IMR-90 (cell line): Measurements from ENCODE around the gene SERPINA1. TPM values are rescaled to one million over a fixed set of nuclear protein-coding genes. Genes with fewer than 3 reads are reported as not detected.

Source experiments
- ATAC-seq: fragments of 200-7000 bp; cut with Tn5 transposase; 2 replicates; pipeline ENCODE4 v1.9.1; 2020; ENCODE audit warnings: low read depth, mild to moderate bottlenecking, moderate library complexity
- BruUV-seq: library from RNA; stranded (reverse); fragments of 400-500 nt; replicated peaks from 2 replicates; lab custom pipeline; 2021; lab: Mats Ljungman, UMichigan
- CTCF ChIA-PET: fragments of 300-600 bp; formaldehyde crosslinking; extraction: SDS; loops from one replicate; lab custom pipeline; 2021; ENCODE audit warnings: antibody characterized with exemption; lab: Yijun Ruan, JAX
- POLR2A ChIA-PET: fragments of 300-600 bp; sonication (Branson Sonifier 250); formaldehyde crosslinking; loops from one replicate; lab custom pipeline; 2022; ENCODE audit warnings: antibody characterized with exemption; ENCODE audit not compliant: unreplicated experiment; lab: Charles Lee
- DNase-seq: peaks from one replicate; pipeline ENCODE4 v3.0.0; 2013
- H2AFZ ChIP-seq: replicated peaks from 2 replicates; pipeline ENCODE3; 2013; ENCODE audit warnings: low read length, mild to moderate bottlenecking; ENCODE audit not compliant: poor library complexity
- H2AK5ac ChIP-seq: 2 replicates; pipeline ENCODE4 v1.6.1; 2013; ENCODE audit warnings: low read depth, low read length, inconsistent platforms
- H2AK9ac ChIP-seq: replicated peaks from 2 replicates; pipeline ENCODE3; 2013; ENCODE audit warnings: mild to moderate bottlenecking, low read depth, low read length, moderate library complexity; ENCODE audit not compliant: poor library complexity
- H2BK120ac ChIP-seq: 2 replicates; pipeline ENCODE4 v1.6.1; 2013; ENCODE audit warnings: low read depth, low read length, inconsistent platforms
- H2BK15ac ChIP-seq: 3 replicates; pipeline ENCODE4 v1.6.1; 2013; ENCODE audit warnings: low read depth, low read length, inconsistent platforms
- H2BK20ac ChIP-seq: 2 replicates; pipeline ENCODE4 v1.6.1; 2013; ENCODE audit warnings: low read depth, mild to moderate bottlenecking, inconsistent platforms, low read length, moderate library complexity
- H2BK5ac ChIP-seq: 2 replicates; pipeline ENCODE4 v1.6.1; 2013; ENCODE audit warnings: mild to moderate bottlenecking, low read depth, low read length, inconsistent platforms; ENCODE audit not compliant: poor library complexity, severe bottlenecking
- H3K14ac ChIP-seq: replicated peaks from 2 replicates; pipeline ENCODE4 v1.6.1; 2013; ENCODE audit warnings: low read depth, low read length, inconsistent platforms
- H3K18ac ChIP-seq: 2 replicates; pipeline ENCODE4 v1.6.1; 2013; ENCODE audit warnings: low read depth, low read length, control low read depth
- H3K23ac ChIP-seq: 2 replicates; pipeline ENCODE4 v1.6.1; 2013; ENCODE audit warnings: low read depth, low read length, inconsistent platforms
- H3K27ac ChIP-seq: 2 replicates; pipeline ENCODE4 v1.5.1; 2013; ENCODE audit warnings: mild to moderate bottlenecking, control low read depth, low read length; ENCODE audit not compliant: insufficient read depth
- H3K27me3 ChIP-seq: 2 replicates; pipeline ENCODE4 v1.6.1; 2013; ENCODE audit warnings: low read length; ENCODE audit not compliant: control insufficient read depth, insufficient read depth
- H3K36me3 ChIP-seq: 2 replicates; pipeline ENCODE4 v1.6.1; 2013; ENCODE audit warnings: low read length, mixed read lengths; ENCODE audit not compliant: control insufficient read depth, insufficient read depth
- H3K4ac ChIP-seq: 2 replicates; pipeline ENCODE4 v1.6.1; 2013; ENCODE audit warnings: low read depth, low read length, inconsistent platforms
- H3K4me1 ChIP-seq: 2 replicates; pipeline ENCODE4 v1.6.1; 2013; ENCODE audit warnings: low read length, mixed read lengths; ENCODE audit not compliant: control insufficient read depth, insufficient read depth
- H3K4me2 ChIP-seq: 2 replicates; pipeline ENCODE4 v1.6.1; 2013; ENCODE audit warnings: low read depth, mild to moderate bottlenecking, control low read depth, low read length, moderate library complexity
- H3K4me3 ChIP-seq: 2 replicates; pipeline ENCODE4 v1.5.1; 2013; ENCODE audit warnings: low read depth, mild to moderate bottlenecking, control low read depth, low read length, moderate library complexity; ENCODE audit not compliant: insufficient read depth
- H3K56ac ChIP-seq: 2 replicates; pipeline ENCODE4 v1.6.1; 2013; ENCODE audit warnings: low read length, inconsistent platforms; ENCODE audit not compliant: insufficient read depth; ENCODE audit errors: extremely low read depth
- H3K79me1 ChIP-seq, 2 experiments: 2 replicates each; pipeline ENCODE4 v1.6.1; 2013; ENCODE audit warnings: low read length in 2 of 2, inconsistent platforms in 1 of 2, low read depth in 1 of 2
- H3K9ac ChIP-seq: 2 replicates; pipeline ENCODE4 v1.6.1; 2013; ENCODE audit warnings: low read depth, low read length, control low read depth
- H3K9me1 ChIP-seq: 2 replicates; pipeline ENCODE4 v1.6.1; 2013; ENCODE audit warnings: low read length, inconsistent platforms; ENCODE audit not compliant: insufficient read depth
- H3K9me3 ChIP-seq: 2 replicates; pipeline ENCODE4 v1.6.1; 2013; ENCODE audit warnings: low read length; ENCODE audit not compliant: control insufficient read depth, insufficient read depth
- H4K20me1 ChIP-seq: 2 replicates; pipeline ENCODE4 v1.6.1; 2013; ENCODE audit warnings: low read length, inconsistent platforms; ENCODE audit not compliant: insufficient read depth
- H4K5ac ChIP-seq: 2 replicates; pipeline ENCODE4 v1.6.1; 2013; ENCODE audit warnings: mild to moderate bottlenecking, low read depth, low read length, control low read depth
- H4K8ac ChIP-seq, 2 experiments: 2 replicates each; pipeline ENCODE4 v1.6.1; 2013; ENCODE audit warnings: low read depth in 2 of 2, low read length in 2 of 2, control low read depth in 1 of 2, inconsistent platforms in 1 of 2
- H4K91ac ChIP-seq: 2 replicates; pipeline ENCODE4 v1.6.1; 2013; ENCODE audit warnings: low read depth, low read length, inconsistent platforms; ENCODE audit not compliant: insufficient read depth
- CEBPB ChIP-seq: IDR thresholded peaks from 2 replicates; pipeline ENCODE4 v1.6.1; 2012; ENCODE audit warnings: low read depth, low read length, improper control_type of control experiment
- POLR2A ChIP-seq: IDR thresholded peaks from 2 replicates; pipeline ENCODE4 v1.6.1; 2012; ENCODE audit warnings: mild to moderate bottlenecking, low read depth, low read length
- RCOR1 ChIP-seq: IDR thresholded peaks from 2 replicates; pipeline ENCODE4 v1.6.1; 2012; ENCODE audit warnings: mild to moderate bottlenecking, low read length, improper control_type of control experiment; ENCODE audit not compliant: insufficient replicate concordance
- USF2 ChIP-seq: fragments of 150-350 bp; IDR thresholded peaks from 2 replicates; pipeline ENCODE4 v1.6.1; 2017; ENCODE audit warnings: mild to moderate bottlenecking, antibody characterized with exemption, low read length, low read depth
- WGBS, 2 experiments: methylation state at CpG; one replicate each; pipeline versions ENCODE4 v1.1.5 to v1.1.7; 2013; ENCODE audit warnings: missing lambda C conversion rate in 2 of 2; ENCODE audit not compliant: insufficient read length in 1 of 2; ENCODE audit errors: extremely low coverage in 2 of 2; 5-methylcytosine and 5-hydroxymethylcytosine counted together
- dilution Hi-C: fragments of 300-500 bp; cut with HindIII; formaldehyde crosslinking; loops from one replicate; pipeline ENCODE4 v1.14.3; 2018; ENCODE audit warnings: low sequenced_read_pairs; ENCODE audit not compliant: unreplicated experiment
- in situ Hi-C: fragments of 300-500 bp; cut with MboI; formaldehyde crosslinking; loops from 3 replicates; pipeline ENCODE4 v1.14.3; 2019; ENCODE audit warnings: low sequenced_read_pairs, inconsistent platforms, mixed read lengths
- intact Hi-C: fragments of 100-400 bp; cut with micrococcal nuclease; formaldehyde crosslinking; loops from 2 replicates; pipeline ENCODE4 v1.10.0; 2022
- polyA plus RNA-seq, 3 experiments: library from polyadenylated mRNA; depleted of rRNA; stranded (reverse); fragments of >200 nt; gene quantifications; 2 replicates each; pipeline ENCODE4 v1.2.3, GENCODE V29; 2012; ENCODE audit warnings: low replicate concordance in 1 of 3
- total RNA-seq: library from RNA; depleted of rRNA; stranded (reverse); fragments of >200 nt; gene quantifications from 2 replicates; pipeline ENCODE4 v1.2.3, GENCODE V29; 2012

The SERPINA1 gene
- total and polyA plus RNA-seq, 2 of the 4 experiments (the other 2 are of a cell fraction), result 0.54 to 1.2 TPM

- Histone ChIP-seq H4K91ac (no peak overlapping the region), H3K4me3 (no peak overlapping the region), H2BK20ac (no peak overlapping the region), H2AK9ac (no peak overlapping the region), H2BK15ac (no peak overlapping the region), H3K27ac (no peak overlapping the region), H3K36me3 (no peaks in the 10 kb centered on the region), H4K8ac (no peak overlapping the region), H3K79me1 (no peaks in the 10 kb centered on the region), H3K14ac (no peak overlapping the region), H4K20me1 (no peaks in the 10 kb centered on the region), H2AFZ (no peak overlapping the region), H3K23ac (no peak overlapping the region), H3K4me2 (no peak overlapping the region), H2BK120ac (no peak overlapping the region), H4K5ac (no peak overlapping the region), H3K9ac (no peak overlapping the region), H3K56ac (no peak overlapping the region), H2AK5ac (no peak overlapping the region), H3K4ac (no peak overlapping the region), H3K9me1 (no peaks in the 10 kb centered on the region), H3K27me3 (no peaks in the 10 kb centered on the region), H3K18ac (no peak overlapping the region), H3K4me1 (no peaks in the 10 kb centered on the region), H2BK5ac (no peak overlapping the region), H3K9me3 (no peaks in the 10 kb centered on the region)
- DNase-seq (no peak), ATAC-seq (no peak)
- ChIA-PET POLR2A (no interaction called here), CTCF (interaction anchor here (0.7 kb wide), 1 partner anchor 154 kb away, joined by 3 read pairs; no protein-coding TSS in a partner anchor)
- no TSS peak for BruUV-seq
- no CpG with 5 or more reads among the region's 4 CpGs for WGBS, 2 experiments
- intact Hi-C loops (no loop called here), in situ Hi-C loops (no loop called here), dilution Hi-C loops (no loop called here)
- TF ChIP-seq POLR2A (no peak), CEBPB (no peak), USF2 (no peak), RCOR1 (no peak)
Measured at GRCh38 chr14:94334872-94335271, 53.5 kb downstream of the SERPINA1 start.
